Neural cell (in vitro differentiated cells): ENCODE results near the gene XCR1. TPM values are rescaled to one million over a fixed set of nuclear protein-coding genes. Genes with fewer than 3 reads are reported as not detected.

Source experiments
- H2AFZ ChIP-seq: fragments of 200-600, 300-800 bp; sonication (generic), shearing (Covaris generic); 2 replicates; pipeline ENCODE4 v1.6.0; 2014; ENCODE audit warnings: low read depth, mild to moderate bottlenecking, antibody characterized with exemption, low read length, moderate library complexity
- H3F3A ChIP-seq: fragments of 200-600 bp; shearing (Covaris generic); 2 replicates; pipeline ENCODE4 v1.6.1; 2016; ENCODE audit warnings: mild to moderate bottlenecking, moderate library complexity, mixed read lengths, antibody characterized with exemption, low read length; ENCODE audit not compliant: insufficient read depth, poor library complexity, severe bottlenecking
- H3K27ac ChIP-seq: fragments of 200-600, 300-800 bp; sonication (generic), shearing (Covaris generic); 2 replicates; pipeline ENCODE4 v1.5.1; 2014; ENCODE audit warnings: mild to moderate bottlenecking, low read length, moderate library complexity
- H3K27me3 ChIP-seq: fragments of 300-800, 200-600 bp; sonication (generic), shearing (Covaris generic); 2 replicates; pipeline ENCODE4 v1.6.0; 2014; ENCODE audit warnings: mild to moderate bottlenecking, low read depth, low read length, moderate library complexity; ENCODE audit not compliant: insufficient read depth
- H3K36me3 ChIP-seq: fragments of 300-800, 200-600 bp; sonication (generic), shearing (Covaris generic); 2 replicates; pipeline ENCODE4 v1.5.1; 2014; ENCODE audit warnings: mild to moderate bottlenecking, antibody characterized with exemption, low read length, moderate library complexity; ENCODE audit not compliant: insufficient read depth
- H3K4me2 ChIP-seq: fragments of 300-800, 200-600 bp; sonication (generic), shearing (Covaris generic); 2 replicates; pipeline ENCODE4 v1.6.0; 2014; ENCODE audit warnings: mild to moderate bottlenecking, low read length
- H3K4me3 ChIP-seq: fragments of 300-800, 200-600 bp; sonication (generic), shearing (Covaris generic); 2 replicates; pipeline ENCODE4 v1.5.1; 2014; ENCODE audit warnings: mild to moderate bottlenecking, low read length, moderate library complexity
- H3K79me2 ChIP-seq: fragments of 200-600 bp; shearing (Covaris generic); replicated peaks from 2 replicates; pipeline ENCODE4 v1.6.0; 2014; ENCODE audit warnings: mild to moderate bottlenecking, low read length, moderate library complexity; ENCODE audit not compliant: insufficient read depth
- H3K9ac ChIP-seq: fragments of 300-800, 200-600 bp; sonication (generic), shearing (Covaris generic); 2 replicates; pipeline ENCODE4 v1.6.1; 2016; ENCODE audit warnings: mild to moderate bottlenecking, low read length, mixed read lengths
- H3K9me2 ChIP-seq: fragments of 200-600 bp; shearing (Covaris generic); 2 replicates; pipeline ENCODE4 v1.6.1; 2016; ENCODE audit warnings: mild to moderate bottlenecking, low read length, mixed read lengths; ENCODE audit not compliant: insufficient read depth
- H3K9me3 ChIP-seq: fragments of 200-600, 300-800 bp; sonication (generic), shearing (Covaris generic); 2 replicates; pipeline ENCODE4 v1.6.1; 2016; ENCODE audit warnings: mild to moderate bottlenecking, mixed run types, low read length, moderate library complexity, mixed read lengths
- H4K20me1 ChIP-seq: fragments of 200-600 bp; shearing (Covaris generic); 2 replicates; pipeline ENCODE4 v1.6.1; 2016; ENCODE audit warnings: mild to moderate bottlenecking, mixed run types; ENCODE audit not compliant: insufficient read depth
- EP300 ChIP-seq: fragments of 450-650 bp; conservative IDR thresholded peaks from 2 replicates; pipeline ENCODE4 v1.6.1; 2014; ENCODE audit warnings: antibody characterized with exemption, mild to moderate bottlenecking, moderate library complexity; ENCODE audit not compliant: poor library complexity, severe bottlenecking
- EZH2 ChIP-seq: fragments of 200-600, 300-800 bp; shearing (Covaris generic), sonication (generic); IDR thresholded peaks from 2 replicates; pipeline ENCODE4 v1.6.1; 2014; ENCODE audit warnings: antibody characterized with exemption, low read length, borderline replicate concordance, mild to moderate bottlenecking; ENCODE audit not compliant: insufficient read depth, poor library complexity, severe bottlenecking
- MXI1 ChIP-seq: fragments of 450-650 bp; conservative IDR thresholded peaks from 2 replicates; pipeline ENCODE4 v1.6.1; 2014; ENCODE audit warnings: antibody characterized with exemption, mild to moderate bottlenecking; ENCODE audit not compliant: poor library complexity, severe bottlenecking
- POLR2AphosphoS5 ChIP-seq: IDR thresholded peaks from 2 replicates; pipeline ENCODE4 v1.6.1; 2012
- RAD21 ChIP-seq: fragments of 450-650 bp; conservative IDR thresholded peaks from 2 replicates; pipeline ENCODE4 v1.6.1; 2014; ENCODE audit warnings: antibody characterized with exemption, mild to moderate bottlenecking, moderate library complexity
- SMC3 ChIP-seq: fragments of 450-650 bp; conservative IDR thresholded peaks from 2 replicates; pipeline ENCODE4 v1.6.1; 2014; ENCODE audit warnings: antibody characterized with exemption, mild to moderate bottlenecking, moderate library complexity; ENCODE audit not compliant: poor library complexity
- TAF1 ChIP-seq: IDR thresholded peaks from 2 replicates; pipeline ENCODE4 v1.6.1; 2012; ENCODE audit warnings: low read depth
- polyA plus RNA-seq: library from polyadenylated mRNA; depleted of rRNA; stranded (reverse); fragments of >200 nt; gene quantifications from 2 replicates; pipeline ENCODE4 v1.2.3, GENCODE V29; 2014
- TF ChIP-seq, protein P1 (sequence below): IDR thresholded peaks from 2 replicates; pipeline ENCODE4 v1.6.1; 2012; ENCODE audit warnings: borderline replicate concordance
- TF ChIP-seq, protein P2 (sequence below): fragments of 450-650 bp; IDR thresholded peaks from 2 replicates; pipeline ENCODE4 v1.5.1; 2014; ENCODE audit warnings: antibody characterized with exemption, mild to moderate bottlenecking, moderate library complexity; ENCODE audit not compliant: poor library complexity, severe bottlenecking

The XCR1 gene
- polyA plus RNA-seq, 1 donor from 2014 or later: not detected

DNA sequence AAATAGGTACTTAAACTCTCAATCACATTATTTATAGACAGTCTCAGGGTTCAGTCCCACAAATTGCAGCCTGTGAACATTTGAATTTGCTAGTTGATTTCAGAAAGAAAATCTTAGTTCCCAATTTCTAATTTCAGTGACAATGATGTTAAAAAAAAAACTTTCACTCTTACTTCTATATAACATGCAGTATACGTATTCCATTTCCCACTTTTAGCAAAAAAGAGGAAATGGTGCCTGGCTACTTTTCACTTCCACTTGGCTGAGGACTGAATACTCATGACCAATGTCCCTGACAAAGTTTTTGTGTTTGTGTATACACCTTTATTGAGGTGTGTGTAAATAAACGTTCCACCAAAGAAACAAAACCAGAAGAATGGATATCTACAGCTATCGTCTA, 32.1 kb upstream of the XCR1 start:
- Histone ChIP-seq H3K27me3 (no peaks in the 10 kb centered on the region), H3K9ac (no peak overlapping the region), H3F3A (no peaks in the 10 kb centered on the region), H3K4me2 (no peak overlapping the region), H2AFZ (no peak overlapping the region), H3K4me3 (no peak overlapping the region), H3K9me2 (no peaks in the 10 kb centered on the region), H3K9me3 (no peaks in the 10 kb centered on the region), H3K36me3 (no peaks in the 10 kb centered on the region), H3K79me2 (no peaks in the 10 kb centered on the region), H3K27ac (no peak overlapping the region), H4K20me1 (no peaks in the 10 kb centered on the region)
- TF ChIP-seq RAD21 (no peak), TAF1 (no peak), MXI1 (no peak), POLR2AphosphoS5 (no peak), EZH2 (no peak), EP300 (no peak), SMC3 (no peak)
- TF ChIP-seq, protein P1, sequence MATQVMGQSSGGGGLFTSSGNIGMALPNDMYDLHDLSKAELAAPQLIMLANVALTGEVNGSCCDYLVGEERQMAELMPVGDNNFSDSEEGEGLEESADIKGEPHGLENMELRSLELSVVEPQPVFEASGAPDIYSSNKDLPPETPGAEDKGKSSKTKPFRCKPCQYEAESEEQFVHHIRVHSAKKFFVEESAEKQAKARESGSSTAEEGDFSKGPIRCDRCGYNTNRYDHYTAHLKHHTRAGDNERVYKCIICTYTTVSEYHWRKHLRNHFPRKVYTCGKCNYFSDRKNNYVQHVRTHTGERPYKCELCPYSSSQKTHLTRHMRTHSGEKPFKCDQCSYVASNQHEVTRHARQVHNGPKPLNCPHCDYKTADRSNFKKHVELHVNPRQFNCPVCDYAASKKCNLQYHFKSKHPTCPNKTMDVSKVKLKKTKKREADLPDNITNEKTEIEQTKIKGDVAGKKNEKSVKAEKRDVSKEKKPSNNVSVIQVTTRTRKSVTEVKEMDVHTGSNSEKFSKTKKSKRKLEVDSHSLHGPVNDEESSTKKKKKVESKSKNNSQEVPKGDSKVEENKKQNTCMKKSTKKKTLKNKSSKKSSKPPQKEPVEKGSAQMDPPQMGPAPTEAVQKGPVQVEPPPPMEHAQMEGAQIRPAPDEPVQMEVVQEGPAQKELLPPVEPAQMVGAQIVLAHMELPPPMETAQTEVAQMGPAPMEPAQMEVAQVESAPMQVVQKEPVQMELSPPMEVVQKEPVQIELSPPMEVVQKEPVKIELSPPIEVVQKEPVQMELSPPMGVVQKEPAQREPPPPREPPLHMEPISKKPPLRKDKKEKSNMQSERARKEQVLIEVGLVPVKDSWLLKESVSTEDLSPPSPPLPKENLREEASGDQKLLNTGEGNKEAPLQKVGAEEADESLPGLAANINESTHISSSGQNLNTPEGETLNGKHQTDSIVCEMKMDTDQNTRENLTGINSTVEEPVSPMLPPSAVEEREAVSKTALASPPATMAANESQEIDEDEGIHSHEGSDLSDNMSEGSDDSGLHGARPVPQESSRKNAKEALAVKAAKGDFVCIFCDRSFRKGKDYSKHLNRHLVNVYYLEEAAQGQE: no peak
- TF ChIP-seq, protein P2, sequence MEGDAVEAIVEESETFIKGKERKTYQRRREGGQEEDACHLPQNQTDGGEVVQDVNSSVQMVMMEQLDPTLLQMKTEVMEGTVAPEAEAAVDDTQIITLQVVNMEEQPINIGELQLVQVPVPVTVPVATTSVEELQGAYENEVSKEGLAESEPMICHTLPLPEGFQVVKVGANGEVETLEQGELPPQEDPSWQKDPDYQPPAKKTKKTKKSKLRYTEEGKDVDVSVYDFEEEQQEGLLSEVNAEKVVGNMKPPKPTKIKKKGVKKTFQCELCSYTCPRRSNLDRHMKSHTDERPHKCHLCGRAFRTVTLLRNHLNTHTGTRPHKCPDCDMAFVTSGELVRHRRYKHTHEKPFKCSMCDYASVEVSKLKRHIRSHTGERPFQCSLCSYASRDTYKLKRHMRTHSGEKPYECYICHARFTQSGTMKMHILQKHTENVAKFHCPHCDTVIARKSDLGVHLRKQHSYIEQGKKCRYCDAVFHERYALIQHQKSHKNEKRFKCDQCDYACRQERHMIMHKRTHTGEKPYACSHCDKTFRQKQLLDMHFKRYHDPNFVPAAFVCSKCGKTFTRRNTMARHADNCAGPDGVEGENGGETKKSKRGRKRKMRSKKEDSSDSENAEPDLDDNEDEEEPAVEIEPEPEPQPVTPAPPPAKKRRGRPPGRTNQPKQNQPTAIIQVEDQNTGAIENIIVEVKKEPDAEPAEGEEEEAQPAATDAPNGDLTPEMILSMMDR: no peak

DNA sequence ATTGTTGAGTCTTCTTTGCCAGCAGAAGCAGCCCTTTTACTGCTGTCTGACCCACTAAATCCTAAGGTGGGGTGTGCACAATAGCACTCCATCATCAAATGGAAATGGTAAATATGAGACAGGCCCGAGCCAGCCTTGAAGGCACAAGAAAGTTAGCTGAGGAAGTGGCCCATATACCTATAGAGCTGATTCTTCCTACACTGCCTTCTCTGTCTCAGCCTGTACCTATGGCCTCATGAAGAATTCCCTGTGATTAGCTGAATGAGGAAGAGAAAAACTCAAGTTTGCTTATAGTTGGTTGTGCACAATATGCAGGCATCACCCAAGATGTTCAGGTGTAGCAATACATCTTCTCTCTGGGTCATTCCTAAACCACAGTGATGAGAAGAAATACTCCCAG, 31.7 kb upstream of the XCR1 start:
- Histone ChIP-seq H3K4me3 (no peak overlapping the region), H3K36me3 (no peaks in the 10 kb centered on the region), H4K20me1 (no peaks in the 10 kb centered on the region), H3K4me2 (no peak overlapping the region), H3K9me3 (no peaks in the 10 kb centered on the region), H3K9me2 (no peaks in the 10 kb centered on the region), H3K9ac (no peak overlapping the region), H3F3A (no peaks in the 10 kb centered on the region), H2AFZ (no peak overlapping the region), H3K79me2 (no peaks in the 10 kb centered on the region), H3K27ac (no peak overlapping the region), H3K27me3 (no peaks in the 10 kb centered on the region)
- TF ChIP-seq, protein P1: no peak
- TF ChIP-seq TAF1: no peak
- no peak for TF ChIP-seq SMC3
- TF ChIP-seq EP300: no peak
- TF ChIP-seq RAD21: no peak
- no peak for TF ChIP-seq MXI1
- TF ChIP-seq, protein P2: no peak
- no peak for TF ChIP-seq POLR2AphosphoS5
- no peak for TF ChIP-seq EZH2
